ENCODE results near the gene RAPGEF1. TPM values are rescaled to one million over a fixed set of nuclear protein-coding genes. Genes with fewer than 3 reads are reported as not detected.

The RAPGEF1 gene
- total and polyA plus RNA-seq, 7 donors = 14.4 to 58.2 (median 45.3) TPM

- no peaks in the 10 kb centered on the region for H3K9me3 ChIP-seq
- no peak overlapping the region for H3K4me3 ChIP-seq
- WGBS, 2 donors = 74 to 86% methylated on average over 4 of the region's 4 CpGs
- peaks cover 25 to 86% (median 43%) of the 10 kb centered on the region in 4 donors for H3K36me3 ChIP-seq
- no peak for DNase-seq
- H3K27me3 ChIP-seq = no peaks in the 10 kb centered on the region
- H3K27ac ChIP-seq = no peak overlapping the region
- peaks cover 0 to 8% (median 0%) of the 10 kb centered on the region in 4 donors for H3K4me1 ChIP-seq
- TF ChIP-seq CTCF (IDR thresholded peaks at IDR 0.05) = no peak
- no peak for TF ChIP-seq EP300 (IDR thresholded peaks at IDR 0.05)
- no peak for TF ChIP-seq POLR2AphosphoS5 (IDR thresholded peaks at IDR 0.05)
- TF ChIP-seq POLR2A (IDR thresholded peaks at IDR 0.05) = no peak
- intact Hi-C loops (cut with DNase I) = no loop called here
Measured at GRCh38 chr9:131622523-131622922, 117.4 kb downstream of the RAPGEF1 start.

GRCh38 chr9:131621551-131622358 is 118.1 kb downstream of the RAPGEF1 start:
- Histone ChIP-seq H3K4me1 (peaks cover 0 to 13% (median 0%) of the 10 kb centered on the region in 4 donors), H3K4me3 (no peak overlapping the region), H3K9me3 (no peaks in the 10 kb centered on the region), H3K27ac (no peak overlapping the region), H3K36me3 (peaks cover 25 to 86% (median 43%) of the 10 kb centered on the region in 4 donors), H3K27me3 (no peaks in the 10 kb centered on the region)
- no peak for DNase-seq
- intact Hi-C loops (cut with DNase I) = no loop called here
- WGBS, 2 donors = 85 to 90% methylated on average over 31 of the region's 31 CpGs
- TF ChIP-seq POLR2AphosphoS5 (IDR thresholded peaks at IDR 0.05) = no peak
- no peak for TF ChIP-seq EP300 (IDR thresholded peaks at IDR 0.05)
- TF ChIP-seq POLR2A (IDR thresholded peaks at IDR 0.05) = no peak
- no peak for TF ChIP-seq CTCF (IDR thresholded peaks at IDR 0.05)

- Histone ChIP-seq H3K36me3 (peaks cover 24 to 82% (median 43%) of the 10 kb centered on the region in 4 donors), H3K9me3 (no peaks in the 10 kb centered on the region), H3K4me3 (no peak overlapping the region), H3K27me3 (no peaks in the 10 kb centered on the region), H3K27ac (peak overlapping the region in 1 of 4 donors; percentile 5), H3K4me1 (peaks cover 0 to 13% (median 0%) of the 10 kb centered on the region in 4 donors)
- no peak for DNase-seq
- no peak for TF ChIP-seq CTCF (IDR thresholded peaks at IDR 0.05)
- no peak for TF ChIP-seq POLR2AphosphoS5 (IDR thresholded peaks at IDR 0.05)
- TF ChIP-seq EP300 (IDR thresholded peaks at IDR 0.05) = no peak
- no peak for TF ChIP-seq POLR2A (IDR thresholded peaks at IDR 0.05)
- intact Hi-C loops (cut with DNase I) = no loop called here
- 92 to 94% methylated on average over 9 of the region's 9 CpGs for WGBS, 2 donors
Measured at GRCh38 chr9:131620764-131621520, 118.9 kb downstream of the RAPGEF1 start.

GRCh38 chr9:131619680-131620079 is 120.2 kb downstream of the RAPGEF1 start:
- peaks cover 12 to 80% (median 43%) of the 10 kb centered on the region in 4 donors for H3K36me3 ChIP-seq
- H3K27me3 ChIP-seq = no peaks in the 10 kb centered on the region
- H3K9me3 ChIP-seq = no peaks in the 10 kb centered on the region
- H3K27ac ChIP-seq = no peak overlapping the region
- peaks cover 0 to 13% (median 0%) of the 10 kb centered on the region in 4 donors for H3K4me1 ChIP-seq
- no peak for TF ChIP-seq CTCF (IDR thresholded peaks at IDR 0.05)
- TF ChIP-seq EP300 (IDR thresholded peaks at IDR 0.05) = no peak
- TF ChIP-seq POLR2AphosphoS5 (IDR thresholded peaks at IDR 0.05) = no peak
- no peak for TF ChIP-seq POLR2A (IDR thresholded peaks at IDR 0.05)
- WGBS, 2 donors = 74 to 91% methylated on average over 3 of the region's 3 CpGs
- no peak for DNase-seq
- no peak overlapping the region for H3K4me3 ChIP-seq
- intact Hi-C loops (cut with DNase I) = no loop called here

Measured in sigmoid colon (tissue), 7 donors.